Activated naive CD4-positive, alpha-beta T cell treated with anti-CD3 and anti-CD28 coated beads, Interleukin-2, amount 50 U/mL, for 16 hours (primary cell): ENCODE data around the gene MRS2.
"Not testable (repeated sequence)": the region's sequence is repeated elsewhere in the genome, so short reads cannot be mapped to it uniquely, and the experiment has no call there.

Experiments used
- DNase-seq: peaks from one replicate; pipeline ENCODE4 v3.0.0-alpha.2; 2020

Gene MRS2

GRCh38 chr6:24402697-24403500 is at the start of gene MRS2:
MRS2 (plus strand) TSS chr6:24402936; CDS start chr6:24403047, 111 bp downstream.
- peak; percentile 83 for DNase-seq

GRCh38 chr6:24353861-24354260 is 48.9 kb upstream of the MRS2 start:
- no peak for DNase-seq

- DNase-seq = no peak
These were observed 47.3 kb upstream of the MRS2 start for GRCh38 chr6:24355393-24355792.

- no peak for DNase-seq
These were observed 46.3 kb upstream of the MRS2 start for GRCh38 chr6:24356310-24356973.

- DNase-seq = peak; percentile 48
These were observed 45.2 kb upstream of the MRS2 start, which contains the start of gene DCDC2 for GRCh38 chr6:24357336-24358218. DCDC2 (minus strand) TSS chr6:24358059; CDS start chr6:24357750, 309 bp downstream.

GRCh38 chr6:24358219-24358821 is 44.4 kb upstream of the MRS2 start:
- DNase-seq = no peak

GRCh38 chr6:24359640-24360454 is 42.9 kb upstream of the MRS2 start:
- peak; percentile 90 for DNase-seq

GRCh38 chr6:24362363-24362762 is 40.4 kb upstream of the MRS2 start:
- not testable (repeated sequence) for DNase-seq

- DNase-seq = not testable (repeated sequence)
These were observed 37.6 kb upstream of the MRS2 start for GRCh38 chr6:24365103-24365633.

GRCh38 chr6:24374612-24375011 is 28.1 kb upstream of the MRS2 start:
- no peak for DNase-seq

- no peak for DNase-seq
These were observed 25.9 kb upstream of the MRS2 start for GRCh38 chr6:24376871-24377270.

GRCh38 chr6:24378473-24379097 is 24.2 kb upstream of the MRS2 start:
- DNase-seq = no peak

- DNase-seq = no peak
These were observed 21.1 kb upstream of the MRS2 start for GRCh38 chr6:24381476-24382219.

GRCh38 chr6:24382220-24382540 is 20.6 kb upstream of the MRS2 start:
- DNase-seq = no peak

- DNase-seq = not testable (repeated sequence)
These were observed 19.7 kb upstream of the MRS2 start for GRCh38 chr6:24382891-24383494.

- not testable (repeated sequence) for DNase-seq
These were observed 18.2 kb upstream of the MRS2 start for GRCh38 chr6:24384369-24385130.

GRCh38 chr6:24385536-24386269 is 17.0 kb upstream of the MRS2 start:
- no peak for DNase-seq

- DNase-seq = no peak
These were observed 14.9 kb upstream of the MRS2 start for GRCh38 chr6:24387818-24388217.
